HG03571 (cell line): Measurements from ENCODE around the gene KLC1.
"Not testable (repeated sequence)": the region's sequence is repeated elsewhere in the genome, so short reads cannot be mapped to it uniquely, and the experiment has no call there.

Experiments
- ATAC-seq: cut with Tn5 transposase; IDR thresholded peaks from one replicate; pipeline ENCODE4 v1.9.1; 2021; ENCODE audit not compliant: unreplicated experiment

Gene KLC1

DNA sequence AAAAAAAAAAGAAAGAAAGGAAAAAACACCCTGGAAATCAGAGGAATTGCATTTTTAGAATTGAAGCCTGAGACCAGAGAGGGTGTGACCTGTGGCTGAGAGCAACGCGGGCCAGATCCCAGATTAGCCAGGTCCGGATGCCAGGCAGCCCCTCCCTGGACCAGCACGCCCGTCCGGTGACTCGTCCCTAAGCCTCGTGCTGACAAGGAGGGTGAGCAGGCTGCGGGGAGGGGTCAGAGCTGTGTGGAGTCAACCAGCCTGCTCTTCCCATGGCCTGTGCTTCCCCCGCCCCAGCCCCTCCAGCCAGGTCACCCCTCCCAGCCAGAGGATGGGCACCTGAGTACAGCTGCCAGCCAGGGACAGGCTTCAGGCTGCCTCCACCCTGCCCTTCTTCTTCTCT, 4.2 kb upstream of the KLC1 start:
- no peak for ATAC-seq

DNA sequence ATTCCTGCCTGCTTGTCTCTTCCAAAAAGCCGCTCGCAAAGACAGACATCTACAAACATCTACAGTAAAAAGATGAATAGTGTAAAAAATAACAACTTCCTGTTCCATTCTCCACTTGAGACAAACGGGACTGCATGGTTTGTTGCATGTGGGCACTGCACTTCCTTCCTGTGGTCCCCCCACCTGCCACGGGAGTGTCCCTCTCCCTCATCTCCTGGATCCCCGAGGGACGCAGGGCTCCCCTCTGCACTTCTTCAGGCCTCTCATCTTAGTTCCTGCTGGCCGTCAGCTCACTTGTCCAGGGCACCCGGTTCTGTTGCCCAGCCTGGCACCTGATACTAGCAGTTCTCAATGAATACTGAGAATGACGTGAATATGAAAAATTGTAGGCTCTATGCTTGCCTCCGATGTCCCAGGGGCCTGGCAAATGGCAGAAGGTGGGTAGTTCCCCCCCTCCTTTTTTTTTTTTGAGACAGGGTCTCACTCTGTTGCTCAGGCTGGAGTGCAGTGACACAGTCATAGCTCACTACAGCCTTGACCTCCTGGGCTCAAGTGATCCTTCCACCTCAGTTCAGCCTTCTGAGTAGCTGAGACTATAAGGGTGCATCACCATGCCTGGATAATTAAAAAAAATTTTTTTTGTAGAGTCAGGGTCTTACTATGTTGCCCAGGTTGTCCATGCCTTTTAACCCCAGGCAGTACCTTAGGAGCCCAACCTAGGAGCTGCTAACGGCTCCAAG, 3.5 kb upstream of the KLC1 start:
- ATAC-seq, result no peak

DNA sequence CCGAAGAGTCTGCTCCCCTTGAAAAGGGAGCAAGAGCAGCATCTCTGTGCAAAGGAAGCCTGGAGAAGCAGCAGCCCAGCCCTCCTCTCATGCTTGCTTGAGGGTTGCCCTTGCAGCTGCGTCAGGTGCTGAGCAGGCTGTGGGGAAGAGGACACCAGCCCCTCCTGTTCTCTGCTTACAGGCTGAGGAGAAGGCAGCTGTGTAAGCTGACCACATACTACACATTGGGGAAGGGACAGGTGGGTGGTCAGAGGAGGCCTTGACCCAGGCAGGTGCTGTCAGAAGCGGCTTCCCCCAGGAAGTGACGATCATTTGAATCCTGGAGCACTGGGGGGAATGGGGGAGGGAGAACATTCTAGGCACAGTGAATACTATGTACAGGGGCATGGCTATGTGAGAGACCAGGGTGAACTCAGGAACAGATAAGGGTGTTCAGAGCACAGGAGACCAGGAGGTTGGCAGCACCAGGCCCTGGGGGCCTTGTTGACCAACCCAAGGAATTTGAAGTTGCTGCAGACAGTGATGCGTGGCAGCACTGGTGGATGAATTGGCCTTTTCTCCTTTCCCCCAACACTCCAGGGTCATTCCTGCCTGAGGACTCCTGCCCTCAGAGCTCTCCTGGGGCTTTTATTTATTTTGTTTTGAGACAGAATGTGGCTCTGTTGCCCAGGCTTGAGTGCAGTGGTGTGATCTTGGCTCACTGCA, 2.7 kb upstream of the KLC1 start:
- no peak for ATAC-seq

DNA sequence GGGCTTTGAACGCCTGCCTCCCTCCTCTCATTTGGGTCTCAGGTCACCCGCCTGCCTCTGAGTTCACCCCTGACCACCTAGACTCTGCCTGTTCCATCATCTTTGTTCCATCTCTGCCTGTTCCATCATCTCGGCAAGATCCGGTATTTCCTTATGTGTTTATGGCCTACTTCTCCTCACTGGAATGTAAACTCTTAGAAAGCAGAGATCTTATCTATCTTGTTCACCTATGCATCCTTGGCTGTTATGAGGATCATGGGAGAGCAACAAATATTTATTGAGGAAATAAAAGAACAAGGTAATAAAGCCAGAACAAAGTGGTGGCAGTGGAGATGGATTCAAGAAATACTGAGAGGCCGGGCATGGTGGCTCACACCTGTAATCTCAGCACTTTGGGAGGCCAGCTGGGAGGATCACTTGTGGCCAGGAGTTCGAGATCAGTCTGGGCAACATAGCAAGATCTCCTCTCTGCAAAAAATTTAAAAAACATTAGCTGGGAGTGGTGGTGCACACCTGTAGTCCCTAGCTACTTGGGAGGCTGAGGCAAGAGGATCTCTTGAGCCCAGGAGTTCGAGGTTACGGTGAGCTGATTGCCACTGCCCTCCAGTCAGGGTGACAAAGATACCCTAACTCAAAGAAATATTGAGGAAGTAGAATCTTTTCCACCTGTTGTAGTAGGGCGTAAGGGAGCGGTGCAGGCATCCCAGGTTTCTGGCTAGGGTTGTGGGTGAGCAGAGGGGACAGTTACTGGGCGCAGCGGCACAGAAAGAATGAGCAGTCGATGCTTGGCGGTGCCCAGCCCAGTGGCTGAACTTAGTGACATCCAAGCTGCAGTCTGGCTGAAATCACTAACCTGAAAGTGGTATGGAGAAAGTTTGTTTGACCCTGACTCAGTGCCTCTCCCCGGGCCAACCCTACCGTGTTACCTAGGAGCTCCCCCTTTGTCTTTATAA, 1.7 kb upstream of the KLC1 start:
- ATAC-seq, result no peak

DNA sequence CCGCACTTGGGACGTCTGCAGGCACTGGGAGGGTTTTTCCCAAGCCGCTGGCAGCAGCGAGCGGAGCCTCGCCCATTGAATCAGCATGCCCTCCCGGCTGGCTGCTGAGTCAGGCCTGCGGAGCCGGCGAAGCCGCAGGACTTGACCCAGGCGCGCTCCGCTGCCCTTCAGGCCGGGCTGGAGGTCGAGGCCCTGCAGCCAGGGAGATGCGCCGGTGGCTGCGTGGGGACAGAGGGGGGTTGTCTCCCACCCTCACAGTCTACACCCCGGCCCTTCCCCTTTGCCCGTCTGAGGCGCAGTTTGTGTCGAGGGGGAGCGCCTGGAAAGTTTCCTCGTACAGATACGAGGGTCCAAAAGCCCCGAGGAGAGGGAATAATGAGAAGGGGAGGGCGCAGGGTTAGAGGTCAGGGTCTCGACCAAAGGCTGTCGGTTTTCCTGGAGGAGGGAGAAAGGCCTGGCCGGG, 759 bp upstream of the KLC1 start:
- no peak for ATAC-seq

DNA sequence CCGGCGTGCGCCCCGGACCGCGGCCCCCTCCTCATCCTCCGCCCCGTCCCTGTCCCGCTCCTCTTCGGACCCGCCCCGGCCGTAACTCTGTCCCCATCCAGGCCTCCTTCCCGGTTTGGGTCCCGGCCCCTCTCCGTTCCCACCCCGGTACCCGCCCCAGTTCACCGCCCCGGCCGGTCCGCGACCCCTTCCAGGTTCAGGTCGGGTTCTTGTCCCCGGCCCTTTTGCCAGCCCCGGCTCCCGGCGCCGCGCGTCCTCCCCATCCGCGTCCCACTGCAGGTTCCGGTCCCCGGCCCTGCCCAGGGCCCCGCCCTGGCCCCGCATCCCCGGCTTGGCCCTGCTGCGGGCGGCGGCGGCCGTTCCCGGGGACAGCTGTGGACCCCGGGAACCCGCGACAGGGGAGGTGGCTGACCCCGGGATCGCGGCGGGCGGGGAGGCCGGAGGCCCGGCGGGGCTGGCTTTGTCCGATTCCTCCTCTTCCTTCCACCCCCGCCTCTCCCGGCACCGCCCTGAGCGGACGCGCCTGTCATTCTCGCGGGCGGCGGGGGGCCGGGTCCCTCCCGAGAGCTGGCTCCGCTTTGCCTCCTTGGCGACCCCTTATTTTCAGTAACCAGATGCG, 601 bp downstream of the KLC1 start:
- peak; percentile 26 for ATAC-seq

DNA sequence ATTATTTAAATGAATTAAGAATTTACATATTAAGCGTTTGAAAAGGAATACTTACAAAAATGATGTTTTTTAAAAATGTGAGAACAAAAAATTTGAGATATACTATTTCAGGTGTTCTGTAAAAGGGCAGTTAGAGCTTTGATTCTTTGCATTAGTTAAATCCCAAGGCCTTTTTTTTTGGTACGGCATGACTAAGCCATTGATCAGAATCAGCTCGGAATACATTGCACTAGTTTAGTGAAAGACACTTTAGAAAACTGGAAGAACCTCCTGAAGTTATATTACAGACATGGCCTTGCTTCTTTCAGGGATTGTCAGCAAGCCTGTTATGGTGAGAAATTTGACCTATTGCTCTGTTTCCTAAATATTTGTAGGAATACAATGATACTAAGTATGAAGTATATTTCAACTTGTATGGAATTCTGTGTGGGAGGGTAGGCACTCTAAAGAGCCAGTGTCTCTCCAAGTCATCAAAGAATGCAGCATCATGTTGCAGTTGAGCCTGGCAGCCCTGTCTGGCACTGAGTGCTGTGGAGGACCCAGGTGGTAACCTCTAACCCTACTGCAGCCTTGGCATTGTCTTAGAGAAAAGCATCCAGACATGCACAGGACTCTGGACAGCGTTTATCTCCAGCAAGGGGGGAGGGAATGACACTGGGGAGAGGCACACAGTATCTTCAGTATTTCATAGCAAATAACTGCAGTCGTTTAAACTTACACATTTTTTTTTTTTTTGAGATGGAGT, 1.5 kb downstream of the KLC1 start:
- no peak for ATAC-seq

DNA sequence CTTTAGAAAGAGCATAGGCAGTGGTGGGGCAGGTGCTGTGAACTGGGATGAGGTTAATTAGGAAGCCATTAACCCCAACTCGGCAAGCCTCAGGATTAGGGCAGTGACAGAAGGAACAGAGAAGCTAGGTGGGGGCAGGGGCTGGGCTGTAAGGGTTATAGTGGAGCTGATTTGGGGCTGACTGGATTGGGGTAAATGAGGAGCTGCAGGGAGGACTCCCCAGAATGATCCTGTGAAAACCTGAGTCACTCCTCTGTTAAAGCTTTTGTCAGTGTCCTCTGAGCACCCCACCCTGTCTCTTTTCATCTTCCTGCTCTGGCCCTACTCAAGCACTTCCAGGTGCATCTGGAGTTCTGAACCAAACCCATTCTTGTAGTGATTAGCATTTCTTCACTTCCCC, 4.4 kb downstream of the KLC1 start:
- no peak for ATAC-seq

DNA sequence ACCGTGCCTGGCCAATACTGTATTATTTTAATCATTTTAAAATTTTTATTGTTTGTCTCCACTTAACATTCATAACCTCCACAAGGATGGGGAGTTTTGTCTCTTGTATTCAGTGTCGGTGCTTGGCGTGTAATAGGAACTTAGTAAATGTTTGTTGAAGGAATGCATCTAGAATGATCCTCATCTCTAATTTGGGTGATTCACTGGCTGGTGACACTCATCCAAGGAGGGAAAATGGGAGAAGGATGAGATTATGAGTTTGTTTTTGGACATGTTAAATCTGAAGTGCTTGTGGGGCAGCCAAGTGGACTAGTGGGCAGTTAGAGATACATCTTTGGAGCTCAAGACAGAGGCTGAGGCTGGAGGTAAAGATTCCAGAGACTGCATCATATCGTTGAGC, 5.1 kb downstream of the KLC1 start:
- no peak for ATAC-seq

DNA sequence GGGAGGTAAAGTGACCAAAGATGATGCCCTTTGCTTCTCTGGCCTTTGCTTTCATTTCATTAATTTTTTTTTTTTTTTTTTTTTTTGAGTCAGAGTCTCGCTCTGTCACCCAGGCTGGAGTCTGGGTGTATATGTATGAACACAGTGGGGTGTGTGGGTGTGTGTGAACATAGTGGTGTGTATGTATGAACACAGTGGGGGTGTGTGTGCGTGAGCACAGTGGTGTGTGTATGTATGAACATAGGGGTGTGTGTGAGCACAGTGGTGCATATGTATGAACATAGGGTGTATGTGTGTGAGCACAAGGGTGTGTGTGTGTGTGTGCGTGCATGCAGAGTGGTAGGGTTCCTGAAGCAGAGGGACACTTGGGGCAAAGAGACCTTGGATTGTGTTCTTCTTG, 9.6 kb downstream of the KLC1 start:
- ATAC-seq, result no peak

DNA sequence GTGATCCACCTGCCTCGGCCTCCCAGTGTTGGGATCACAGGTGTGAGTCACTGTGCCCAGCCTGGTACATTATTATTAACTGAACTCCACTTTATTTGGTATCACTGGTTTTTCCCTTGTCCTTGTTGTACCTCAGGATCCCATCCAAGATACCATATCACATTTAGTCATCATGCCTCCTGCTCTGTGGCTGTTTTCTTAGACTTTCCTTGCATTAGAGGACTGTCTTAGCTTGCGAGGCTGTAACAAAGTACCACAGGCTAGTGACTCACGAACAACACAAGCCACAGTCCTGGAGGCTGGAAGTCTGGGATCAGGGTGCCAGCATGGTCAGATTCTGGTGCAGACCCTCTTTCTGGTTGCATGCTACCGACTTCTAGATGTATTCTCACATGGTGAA, 12.2 kb downstream of the KLC1 start:
- no peak for ATAC-seq

DNA sequence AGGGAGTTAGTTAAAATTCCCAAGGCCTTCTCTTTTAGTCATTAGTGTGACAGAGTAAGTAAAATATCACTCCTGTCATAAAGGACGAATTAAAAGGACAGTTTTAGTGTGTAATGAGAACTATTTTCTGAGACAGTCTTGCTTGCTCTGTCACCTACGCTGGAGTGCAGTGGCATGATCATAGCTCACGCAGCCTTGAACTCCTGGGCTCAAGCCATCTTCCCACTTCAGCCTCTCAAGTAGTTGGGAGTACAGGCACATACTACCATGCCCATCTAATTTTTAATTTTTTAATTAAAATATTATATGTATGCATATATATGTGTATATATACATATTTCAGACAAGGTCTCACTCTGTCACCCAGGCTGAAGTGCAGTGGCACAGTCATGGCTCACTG, 17.2 kb downstream of the KLC1 start:
- ATAC-seq, result no peak

DNA sequence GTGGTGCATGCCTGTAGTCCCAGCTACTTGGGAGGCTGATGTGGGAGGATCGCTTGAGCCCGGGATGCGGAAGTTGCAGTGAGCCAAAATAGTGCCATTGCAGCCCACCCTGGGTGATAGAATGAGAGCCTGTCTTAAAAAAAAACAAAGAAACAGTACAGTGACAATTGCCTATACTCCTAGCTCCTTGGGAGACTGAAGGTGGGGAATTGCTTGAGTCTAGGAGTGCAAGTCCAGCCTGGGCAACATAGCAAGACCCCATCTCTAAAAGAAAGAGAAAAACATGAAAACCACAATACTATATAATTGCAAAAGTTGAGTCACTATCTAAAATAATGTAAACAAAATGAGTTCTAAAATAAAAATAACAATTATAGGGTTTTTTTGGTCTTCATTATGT, 20.0 kb downstream of the KLC1 start:
- ATAC-seq, result no peak

DNA sequence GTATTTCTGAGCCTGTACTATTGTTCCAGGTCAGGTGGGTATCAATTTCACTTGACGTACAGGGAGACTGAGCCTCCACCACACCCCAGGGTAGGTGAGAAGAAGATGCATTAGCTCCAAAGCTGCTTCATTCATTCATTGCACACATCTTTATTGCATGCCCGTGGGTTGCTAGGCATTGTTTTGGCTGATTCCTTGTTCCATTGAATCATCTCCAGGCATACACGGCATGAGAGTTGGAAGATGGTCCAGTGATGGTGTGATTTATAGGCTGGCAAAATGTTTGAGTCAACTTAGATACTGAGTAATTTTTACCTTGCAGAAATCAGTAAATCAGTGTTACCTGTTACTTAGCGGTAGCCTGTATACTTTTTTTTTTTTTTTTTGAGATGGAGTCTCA, 21.2 kb downstream of the KLC1 start:
- no peak for ATAC-seq

DNA sequence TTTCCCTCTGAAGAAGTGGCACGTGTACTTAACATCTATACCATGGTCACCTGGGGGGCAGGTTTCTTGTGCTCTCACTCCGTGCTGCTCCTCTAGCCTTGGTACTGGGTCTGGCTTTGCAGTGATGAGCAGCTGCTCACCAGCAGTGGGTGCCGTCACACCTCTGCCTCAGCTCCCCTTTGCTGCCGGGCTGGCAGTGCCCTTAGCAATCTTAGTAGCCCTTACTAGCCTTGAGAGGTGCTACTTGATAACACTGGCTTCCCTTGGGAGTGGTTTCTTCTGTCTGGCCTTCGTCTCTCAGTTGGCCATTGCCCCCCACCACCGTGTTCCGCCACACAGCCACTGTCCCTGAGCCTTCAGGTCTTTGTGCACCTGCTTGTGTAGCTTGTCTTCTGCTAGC, 22.6 kb downstream of the KLC1 start:
- no peak for ATAC-seq

DNA sequence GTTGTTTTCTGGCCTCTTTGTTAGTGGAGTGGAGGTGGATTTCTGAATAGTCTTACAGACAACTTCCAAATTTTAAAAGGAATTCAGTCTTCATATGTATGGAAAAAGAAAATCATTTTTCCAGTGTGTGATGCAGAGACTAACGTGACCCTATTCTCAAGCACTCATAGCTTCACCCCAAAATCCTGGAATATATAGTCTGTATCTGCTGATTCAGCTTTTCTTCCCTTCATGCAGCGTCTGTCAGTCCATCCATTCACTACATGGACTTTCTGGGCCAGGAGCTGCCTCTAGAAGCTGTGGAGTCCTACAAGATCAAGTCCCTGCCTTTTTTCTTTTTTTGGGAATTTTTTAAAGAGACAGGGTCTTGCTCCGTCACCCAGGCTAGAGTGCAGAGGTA, 23.8 kb downstream of the KLC1 start:
- ATAC-seq, result no peak

DNA sequence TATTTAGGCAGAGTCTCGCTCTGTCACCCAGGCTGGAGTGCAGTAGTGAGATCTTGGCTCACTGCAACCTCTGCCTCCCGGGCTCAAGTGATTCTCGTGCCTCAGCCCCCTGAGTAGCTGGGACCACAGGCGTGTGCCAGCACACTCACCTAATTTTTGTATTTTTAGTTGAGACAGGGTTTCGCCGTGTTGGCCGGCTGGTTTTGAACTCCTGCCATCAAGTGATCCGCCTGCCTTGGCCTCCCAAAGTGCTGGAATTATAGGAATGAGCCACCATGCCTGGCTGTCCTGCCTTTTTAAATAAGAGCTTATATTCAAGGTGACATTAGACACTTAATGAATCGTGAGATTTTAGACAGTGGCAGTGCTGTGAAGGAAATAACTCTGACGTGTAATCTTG, 24.3 kb downstream of the KLC1 start:
- not testable (repeated sequence) for ATAC-seq

DNA sequence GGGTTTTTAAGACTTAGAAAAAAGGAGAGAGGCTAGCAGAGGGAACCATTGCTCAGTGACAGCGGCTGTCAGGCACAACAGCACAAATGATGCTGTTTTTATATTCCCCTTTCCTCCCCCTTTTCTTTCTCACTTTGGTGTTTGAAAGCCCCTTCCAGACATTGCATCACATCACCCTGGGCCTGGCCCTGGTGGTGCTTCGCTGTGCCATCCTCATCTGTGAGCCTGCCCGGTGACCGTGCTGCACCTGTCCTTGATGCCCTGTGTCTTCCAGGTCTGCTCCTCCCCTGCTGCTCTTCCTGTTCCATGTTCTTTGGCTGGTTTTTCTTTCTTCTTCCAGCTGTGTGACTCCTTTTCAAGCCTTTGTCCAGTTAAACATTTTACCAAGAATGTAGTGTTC, 24.8 kb downstream of the KLC1 start:
- no peak for ATAC-seq

DNA sequence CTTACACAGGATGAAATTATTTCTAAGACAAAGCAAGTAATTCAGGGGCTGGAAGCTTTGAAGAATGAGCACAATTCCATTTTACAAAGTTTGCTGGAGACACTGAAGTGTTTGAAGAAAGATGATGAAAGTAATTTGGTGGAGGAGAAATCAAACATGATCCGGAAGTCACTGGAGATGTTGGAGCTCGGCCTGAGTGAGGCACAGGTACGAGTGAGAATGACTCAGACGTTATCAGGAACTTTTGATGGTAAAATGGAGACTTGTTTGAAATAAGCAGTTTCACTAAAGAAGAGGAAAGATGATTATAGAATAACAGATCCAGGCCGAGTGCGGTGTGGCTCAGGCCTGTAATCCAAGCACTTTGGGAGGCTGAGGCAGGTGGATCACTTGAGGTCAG, 25.6 kb downstream of the KLC1 start:
- no peak for ATAC-seq

DNA sequence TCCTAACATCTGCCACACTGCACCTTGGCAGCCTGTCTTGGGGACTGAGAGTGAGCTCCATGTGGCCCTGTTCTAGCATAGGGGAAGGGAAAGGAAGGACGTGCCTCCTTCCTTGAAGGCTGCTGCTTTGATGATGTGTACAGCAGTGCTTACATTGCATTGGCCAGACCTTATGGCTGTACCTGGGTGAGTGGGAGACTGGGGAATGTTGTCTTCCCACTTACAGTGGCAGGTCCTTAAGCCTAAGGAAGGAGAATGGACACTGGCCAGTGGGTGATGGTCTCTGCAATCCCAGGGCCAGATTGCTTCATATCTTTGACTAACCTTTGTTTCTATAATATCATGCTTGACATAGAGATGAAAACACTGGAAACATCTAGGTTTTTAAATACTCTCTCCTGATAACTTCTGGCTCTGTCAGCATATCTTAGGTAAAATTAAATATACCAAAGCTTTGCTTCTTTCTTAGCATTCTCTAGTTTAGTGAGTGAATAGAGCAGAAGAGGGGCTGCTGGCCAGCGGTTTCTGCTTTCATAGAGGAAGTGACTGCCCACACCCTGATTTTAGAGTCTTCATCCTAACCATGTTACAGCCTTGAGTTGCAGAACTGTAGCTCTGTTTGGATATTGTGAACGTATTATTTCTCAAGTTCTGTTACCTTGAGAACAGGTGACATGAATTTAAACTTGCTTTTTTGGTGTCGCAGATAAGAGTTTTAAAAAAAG, 27.2 kb downstream of the KLC1 start:
- no peak for ATAC-seq
